Activated CD8-positive, alpha-beta T cell treated with anti-CD3 and anti-CD28 coated beads, Interleukin-2, amount 10 ng/mL, durations not matched to agents 7 days and 5 days (primary cell): ENCODE measurements around the gene APBA2. TPM values are rescaled to one million over a fixed set of nuclear protein-coding genes. Genes with fewer than 3 reads are reported as not detected.
A peak's percentile ranks its signal among the peaks of the same experiment; 100 is the strongest.

Experiments
- ATAC-seq: fragments of 150-1000 bp; cut with Tn5 transposase; one replicate; pipeline ENCODE4 v1.10.0; 2021; ENCODE audit warnings: moderate library complexity
- CTCF ChIA-PET: fragments of 350-600 bp; sonication (Branson Sonifier 250); formaldehyde crosslinking; loops from one replicate; lab custom pipeline; 2021; ENCODE audit warnings: antibody characterized with exemption; lab: Charles Lee
- POLR2A ChIA-PET: fragments of 350-600 bp; sonication (Branson Sonifier 250); formaldehyde crosslinking; loops from one replicate; lab custom pipeline; 2021; ENCODE audit warnings: antibody characterized with exemption; lab: Charles Lee
- DNase-seq: peaks from one replicate; pipeline ENCODE4 v3.0.0-alpha.2; 2020
- H3K27ac Mint-ChIP-seq: one replicate; pipeline ENCODE4 v1.8.0; 2021; ENCODE audit warnings: mild to moderate bottlenecking, mixed read lengths
- H3K27me3 Mint-ChIP-seq: one replicate; pipeline ENCODE4 v1.8.0; 2021; ENCODE audit warnings: low read depth, mixed read lengths
- H3K36me3 Mint-ChIP-seq: one replicate; pipeline ENCODE4 v1.8.0; 2021; ENCODE audit warnings: low read depth, mixed read lengths
- H3K4me1 Mint-ChIP-seq: one replicate; pipeline ENCODE4 v1.8.0; 2021; ENCODE audit warnings: low read depth, mixed read lengths
- H3K4me3 Mint-ChIP-seq: one replicate; pipeline ENCODE4 v1.8.0; 2021; ENCODE audit warnings: mild to moderate bottlenecking, mixed read lengths
- H3K9me3 Mint-ChIP-seq: one replicate; pipeline ENCODE4 v1.8.0; 2022; ENCODE audit warnings: mixed read lengths; ENCODE audit not compliant: insufficient read depth
- total RNA-seq, 2 experiments: library from RNA; stranded (reverse); gene quantifications; one replicate each; pipeline ENCODE4 v1.2.3, GENCODE V29; 2021

The APBA2 gene
- total RNA-seq, 2 experiments from 2014 or later = 29.5 TPM

DNA sequence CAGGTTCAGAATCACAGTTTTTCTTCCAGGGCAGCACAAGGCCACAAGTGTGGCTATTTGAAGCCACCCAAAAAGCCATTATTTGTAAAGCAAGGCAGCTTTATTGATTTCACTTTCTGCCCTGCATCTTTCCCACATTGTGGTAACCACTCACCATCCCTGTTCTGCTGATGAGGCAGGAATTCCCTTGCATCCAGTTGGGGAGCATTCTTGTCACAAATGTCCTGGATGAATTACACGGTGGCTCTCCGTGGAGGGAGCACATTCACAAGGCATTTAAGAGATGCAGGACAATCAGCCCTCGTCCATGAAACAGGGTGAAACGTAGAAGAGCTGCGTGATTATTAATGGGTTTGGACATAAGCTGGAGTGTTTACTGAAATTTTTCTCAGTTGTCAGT, 111.2 kb downstream of the APBA2 start:
- Mint-ChIP-seq H3K36me3 (no peaks in the 10 kb centered on the region), H3K27me3 (no peaks in the 10 kb centered on the region), H3K27ac (no peak overlapping the region), H3K4me3 (no peak overlapping the region), H3K9me3 (no peaks in the 10 kb centered on the region), H3K4me1 (peaks cover 22% of the 10 kb centered on the region)
- ATAC-seq (no peak), DNase-seq (no peak)
- CTCF ChIA-PET = interaction anchor here (0.6 kb wide), 1 partner anchor 23 kb away, joined by 3 read pairs; no protein-coding TSS in a partner anchor
- POLR2A ChIA-PET = no interaction called here

DNA sequence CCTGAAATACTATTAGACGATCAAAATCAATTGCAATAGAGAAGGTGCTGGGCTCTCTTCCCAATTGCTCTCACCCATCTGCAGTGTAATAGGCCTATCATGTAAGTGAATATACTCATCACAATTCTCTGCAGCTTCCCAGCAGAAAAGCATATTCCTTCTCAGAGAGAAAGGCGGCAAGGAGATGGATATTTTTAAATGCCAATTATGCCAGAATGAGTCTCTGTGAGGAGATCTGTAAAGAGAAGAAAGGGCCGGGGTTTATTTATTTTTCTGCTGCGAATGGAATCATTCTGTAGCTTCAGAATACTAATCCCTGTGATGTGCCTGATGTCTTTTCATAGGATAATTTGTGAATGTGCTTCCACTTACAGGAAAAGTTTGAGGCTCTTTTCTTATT, 112.0 kb downstream of the APBA2 start:
- Mint-ChIP-seq H3K4me3 (no peak overlapping the region), H3K27me3 (no peaks in the 10 kb centered on the region), H3K9me3 (no peaks in the 10 kb centered on the region), H3K4me1 (peaks cover 25% of the 10 kb centered on the region), H3K27ac (no peak overlapping the region), H3K36me3 (no peaks in the 10 kb centered on the region)
- ATAC-seq (no peak), DNase-seq (no peak)
- ChIA-PET CTCF (interaction anchor here (1.3 kb wide), 1 partner anchor 92 kb away, joined by 6 read pairs; no protein-coding TSS in a partner anchor), POLR2A (no interaction called here)

DNA sequence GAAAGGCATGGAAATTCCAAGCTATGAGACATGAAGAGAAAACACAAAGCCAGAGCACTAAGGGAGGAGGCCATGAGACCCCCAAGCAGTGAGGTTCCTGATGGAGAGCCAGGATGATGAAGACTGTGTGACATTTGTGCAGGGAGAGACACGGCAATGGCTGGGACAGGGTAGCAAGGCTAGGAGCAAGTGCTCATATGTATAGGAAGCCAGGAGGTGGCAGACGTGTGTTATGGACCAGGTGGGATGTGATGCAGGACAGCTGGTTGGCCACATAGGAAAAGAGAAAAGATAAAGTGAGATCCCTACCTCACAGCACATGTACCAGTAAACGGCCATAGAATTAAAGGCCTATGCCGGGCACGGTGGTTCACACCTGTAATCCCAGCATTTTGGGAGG, 112.7 kb downstream of the APBA2 start:
- Mint-ChIP-seq H3K27me3 (no peaks in the 10 kb centered on the region), H3K36me3 (no peaks in the 10 kb centered on the region), H3K4me3 (no peak overlapping the region), H3K4me1 (peaks cover 33% of the 10 kb centered on the region), H3K27ac (no peak overlapping the region), H3K9me3 (no peaks in the 10 kb centered on the region)
- ATAC-seq (no peak), DNase-seq (no peak)
- ChIA-PET CTCF (interaction anchor here (0.8 to 1.3 kb wide), 3 partner anchors 92 to 141 kb away, joined by 3 to 6 read pairs (median 3); no protein-coding TSS in a partner anchor), POLR2A (no interaction called here)

DNA sequence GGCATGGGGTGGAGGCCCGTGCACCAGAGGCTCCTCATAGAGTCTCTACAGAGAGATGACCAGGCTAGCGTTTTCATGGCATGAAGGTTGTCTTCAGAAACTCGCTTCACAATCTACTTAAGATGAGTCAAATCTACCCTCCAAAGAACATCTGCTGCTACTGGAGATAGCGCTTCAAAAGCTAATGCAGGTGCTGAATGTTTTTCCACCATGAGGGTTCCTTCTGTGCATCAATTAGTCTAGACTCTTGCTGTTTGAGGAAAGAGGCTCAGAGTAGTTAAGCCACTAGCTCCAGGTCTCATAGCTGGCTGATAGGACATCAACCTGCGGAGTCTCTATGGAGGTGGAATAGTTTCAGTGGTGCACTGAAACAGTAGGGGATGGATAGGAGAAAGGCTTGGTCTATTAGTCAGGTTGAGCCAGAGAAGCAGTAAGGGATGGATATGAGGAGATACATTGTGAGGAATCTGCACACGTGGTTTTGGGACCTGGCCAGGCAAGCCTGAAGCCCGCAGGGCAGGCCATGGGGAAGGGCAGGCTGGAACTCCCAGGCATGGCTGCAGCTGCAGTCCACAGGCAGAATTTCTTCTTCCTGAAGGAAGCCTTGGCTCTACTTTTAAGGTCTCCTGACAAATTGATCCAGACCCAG, 117.5 kb downstream of the APBA2 start:
- Mint-ChIP-seq H3K27me3 (no peaks in the 10 kb centered on the region), H3K9me3 (no peaks in the 10 kb centered on the region), H3K4me3 (no peak overlapping the region), H3K27ac (peak overlapping the region; percentile 48), H3K4me1 (peaks cover 20% of the 10 kb centered on the region), H3K36me3 (peaks cover 5% of the 10 kb centered on the region)
- ChIA-PET POLR2A (no interaction called here), CTCF (interaction anchor here (1.6 kb wide), 1 partner anchor 86 kb away, joined by 3 read pairs; no protein-coding TSS in a partner anchor)
- ATAC-seq (no peak), DNase-seq (no peak)

DNA sequence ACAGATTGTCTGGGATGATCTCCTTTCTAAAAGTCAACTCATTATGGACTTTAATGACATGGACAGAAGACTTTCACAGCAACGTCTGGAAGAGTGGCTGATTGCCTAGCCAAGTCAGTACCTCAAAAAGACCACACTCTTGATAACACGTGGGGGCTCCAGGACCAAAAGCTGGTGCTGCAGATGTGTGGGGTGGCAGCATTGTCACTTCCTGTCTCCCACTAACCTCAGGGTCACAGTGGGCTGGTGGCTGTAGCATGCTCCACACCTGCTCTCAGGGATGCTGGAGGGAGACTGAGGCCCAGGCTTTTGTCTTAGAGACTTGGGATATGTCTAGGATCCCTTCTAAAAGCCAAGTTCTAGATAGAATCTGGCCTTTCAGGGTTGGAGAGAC, 118.1 kb downstream of the APBA2 start:
- peak; percentile 42 for DNase-seq
- peak overlapping the region; percentile 48 for H3K27ac Mint-ChIP-seq
- H3K36me3 Mint-ChIP-seq = peaks cover 5% of the 10 kb centered on the region
- no peak overlapping the region for H3K4me3 Mint-ChIP-seq
- ChIA-PET POLR2A (no interaction called here), CTCF (interaction anchor here (1.6 kb wide), 1 partner anchor 85 kb away, joined by 3 read pairs; no protein-coding TSS in a partner anchor)
- peaks cover 20% of the 10 kb centered on the region for H3K4me1 Mint-ChIP-seq
- H3K9me3 Mint-ChIP-seq = no peaks in the 10 kb centered on the region
- ATAC-seq = peak; percentile 60
- no peaks in the 10 kb centered on the region for H3K27me3 Mint-ChIP-seq

DNA sequence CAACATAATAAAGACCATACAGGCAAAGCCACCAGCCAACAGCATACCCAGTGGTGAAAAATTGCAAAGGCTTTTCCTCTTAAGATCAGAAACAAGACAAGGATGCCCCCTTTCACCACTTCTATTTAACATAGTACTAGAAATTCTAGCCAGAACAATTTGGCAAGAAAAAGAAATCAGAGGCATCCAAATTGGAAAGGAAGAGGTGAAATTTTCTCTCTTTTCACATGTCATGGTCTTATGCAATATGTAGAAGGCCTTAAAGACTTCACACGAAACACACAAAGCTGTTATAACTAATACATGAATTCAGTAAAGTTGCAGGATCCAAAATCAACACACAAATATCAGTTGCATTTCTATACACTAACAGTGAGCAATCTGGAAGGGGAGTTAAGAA, 120.2 kb downstream of the APBA2 start:
- DNase-seq = no peak
- Mint-ChIP-seq H3K4me3 (no peak overlapping the region), H3K27ac (no peak overlapping the region), H3K27me3 (no peaks in the 10 kb centered on the region), H3K9me3 (no peaks in the 10 kb centered on the region), H3K4me1 (peaks cover 20% of the 10 kb centered on the region), H3K36me3 (peaks cover 5% of the 10 kb centered on the region)
- POLR2A ChIA-PET = no interaction called here
- ATAC-seq = no peak
- CTCF ChIA-PET = no interaction called here

DNA sequence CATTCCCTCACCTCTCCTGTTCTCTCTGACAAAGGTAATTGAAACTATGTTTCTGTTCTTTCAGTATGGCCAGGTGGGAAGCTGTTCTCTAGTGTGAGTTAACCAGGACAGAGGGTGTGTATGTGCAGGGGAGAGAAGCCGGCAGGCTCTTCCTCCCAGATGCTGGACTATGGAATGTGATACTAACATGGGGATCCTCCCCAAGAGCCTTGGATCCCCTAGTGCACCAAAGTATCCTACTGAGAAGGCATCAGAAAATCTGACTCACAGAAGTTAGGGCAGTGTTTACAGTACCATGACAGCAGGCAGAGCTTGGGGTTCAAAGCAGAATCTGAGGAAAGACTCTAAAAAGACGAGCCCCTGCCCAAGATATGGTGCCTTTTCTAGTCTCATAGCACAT, 123.1 kb downstream of the APBA2 start:
- peaks cover 18% of the 10 kb centered on the region for H3K4me1 Mint-ChIP-seq
- CTCF ChIA-PET = interaction anchor here (0.9 to 1.5 kb wide), 2 partner anchors 42 to 68 kb away, joined by 3 read pairs; no protein-coding TSS in a partner anchor
- H3K27ac Mint-ChIP-seq = no peak overlapping the region
- POLR2A ChIA-PET = interaction anchor here (0.7 to 0.8 kb wide), 2 partner anchors 29 to 81 kb away, joined by 3 read pairs; no protein-coding TSS in a partner anchor
- no peak overlapping the region for H3K4me3 Mint-ChIP-seq
- DNase-seq (no peak), ATAC-seq (no peak)
- no peaks in the 10 kb centered on the region for H3K9me3 Mint-ChIP-seq
- H3K36me3 Mint-ChIP-seq = peaks cover 5% of the 10 kb centered on the region
- H3K27me3 Mint-ChIP-seq = no peaks in the 10 kb centered on the region

DNA sequence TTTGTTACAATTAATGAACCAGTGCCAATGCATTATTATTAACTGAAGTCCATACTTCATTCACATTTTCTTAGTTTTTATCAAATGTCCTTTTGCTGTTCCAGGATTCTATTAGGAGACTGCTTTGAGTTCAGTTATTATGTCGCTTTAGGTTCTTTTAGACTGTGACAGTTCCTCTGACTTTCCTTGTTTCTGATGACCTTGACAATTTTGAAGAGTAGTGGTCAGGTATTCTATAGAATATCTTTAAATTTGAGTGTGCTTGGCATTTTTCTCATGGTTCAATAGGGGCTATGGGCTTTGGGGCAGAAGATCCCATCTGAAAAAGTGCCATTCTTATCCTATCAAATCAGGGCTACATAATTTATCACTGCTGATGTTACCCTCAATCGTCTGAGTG, 126.3 kb downstream of the APBA2 start:
- ATAC-seq (no peak), DNase-seq (no peak)
- Mint-ChIP-seq H3K4me1 (peaks cover 15% of the 10 kb centered on the region), H3K36me3 (peaks cover 1% of the 10 kb centered on the region), H3K9me3 (no peaks in the 10 kb centered on the region), H3K27me3 (no peaks in the 10 kb centered on the region), H3K4me3 (no peak overlapping the region), H3K27ac (no peak overlapping the region)
- ChIA-PET POLR2A (no interaction called here), CTCF (no interaction called here)

DNA sequence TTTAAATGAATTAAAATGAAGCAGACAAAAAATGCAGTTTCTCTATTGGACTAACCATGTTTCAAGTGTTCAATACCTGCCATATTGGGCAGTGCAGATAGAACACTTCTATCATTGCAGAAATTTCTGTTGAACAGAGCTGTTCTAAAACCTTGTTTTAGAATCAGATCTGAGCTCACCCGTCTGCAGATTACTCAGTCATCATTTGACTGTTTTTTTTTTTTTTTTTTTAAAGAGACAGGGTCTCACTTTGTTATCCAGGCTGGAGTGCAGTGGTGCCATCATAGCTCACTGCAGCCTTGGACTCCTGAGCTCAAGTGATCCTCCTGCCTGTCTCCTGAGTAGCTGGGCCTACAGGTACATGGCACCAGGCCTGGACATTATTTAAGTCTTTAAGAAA, 128.7 kb downstream of the APBA2 start:
- H3K4me1 Mint-ChIP-seq = peaks cover 19% of the 10 kb centered on the region
- no peaks in the 10 kb centered on the region for H3K9me3 Mint-ChIP-seq
- peaks cover 1% of the 10 kb centered on the region for H3K36me3 Mint-ChIP-seq
- H3K4me3 Mint-ChIP-seq = no peak overlapping the region
- ChIA-PET POLR2A (no interaction called here), CTCF (interaction anchor here (0.8 to 0.9 kb wide), 2 partner anchors 75 to 89 kb away, joined by 3 to 5 read pairs; no protein-coding TSS in a partner anchor)
- no peak for ATAC-seq
- H3K27me3 Mint-ChIP-seq = no peaks in the 10 kb centered on the region
- no peak for DNase-seq
- no peak overlapping the region for H3K27ac Mint-ChIP-seq

DNA sequence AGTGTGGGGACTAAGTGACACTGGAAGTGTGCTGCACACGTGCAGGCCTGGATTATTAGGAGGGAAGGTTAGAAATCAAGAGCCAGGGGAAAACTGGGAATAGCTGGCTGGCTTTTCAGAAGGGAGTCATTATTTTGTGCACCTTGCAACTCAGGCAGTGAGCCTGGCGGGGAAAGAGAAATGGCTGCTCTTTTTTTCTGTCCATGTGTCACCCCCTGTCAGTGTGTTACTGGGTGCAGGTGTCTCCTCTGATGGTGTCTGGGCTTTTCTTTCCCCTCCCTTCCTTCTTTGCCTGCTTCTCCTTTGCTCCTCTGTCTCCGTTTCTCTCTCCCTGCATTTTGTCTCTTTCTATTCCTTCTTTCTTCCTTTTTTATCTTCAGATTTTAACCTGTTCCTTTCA, 130.7 kb downstream of the APBA2 start:
- Mint-ChIP-seq H3K4me3 (no peak overlapping the region), H3K27ac (no peak overlapping the region), H3K4me1 (peaks cover 24% of the 10 kb centered on the region), H3K36me3 (peaks cover 1% of the 10 kb centered on the region), H3K27me3 (no peaks in the 10 kb centered on the region), H3K9me3 (no peaks in the 10 kb centered on the region)
- DNase-seq = no peak
- POLR2A ChIA-PET = no interaction called here
- CTCF ChIA-PET = interaction anchor here (0.7 to 1.4 kb wide), 2 partner anchors 73 to 86 kb away, joined by 3 read pairs; no protein-coding TSS in a partner anchor
- ATAC-seq = no peak

DNA sequence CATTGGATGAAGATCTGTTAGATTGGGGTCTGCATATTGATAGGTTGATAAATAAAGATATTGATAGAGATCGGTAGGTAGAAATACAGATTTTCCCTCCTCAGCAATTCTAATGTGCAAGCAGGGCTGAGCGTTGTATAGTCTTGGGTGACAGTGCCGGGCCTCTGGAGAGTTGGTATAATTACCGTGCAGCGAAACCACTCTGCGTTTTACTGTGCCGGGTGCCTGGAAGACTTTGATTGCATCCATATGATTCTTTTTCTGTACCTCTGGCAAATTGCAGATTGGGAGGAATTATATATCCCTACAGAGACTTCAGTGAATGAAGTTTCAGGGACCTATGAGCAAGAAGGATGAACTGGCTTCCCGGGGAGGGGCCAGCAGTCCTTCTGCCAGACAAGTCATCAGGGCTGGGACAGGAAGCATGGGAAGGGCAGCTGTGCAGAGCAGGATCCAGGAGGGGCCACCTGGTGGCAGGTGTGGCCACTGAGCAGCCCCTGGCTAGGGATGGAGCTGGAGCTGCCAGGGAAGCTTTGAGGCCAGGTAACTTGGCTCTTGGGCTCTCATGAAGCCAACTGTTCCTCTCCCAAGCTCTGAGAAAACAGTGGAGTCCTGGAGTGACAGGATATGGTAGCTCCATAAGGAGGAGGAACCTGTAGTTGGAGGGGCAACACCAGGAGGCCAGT, 132.5 kb downstream of the APBA2 start:
- CTCF ChIA-PET = no interaction called here
- H3K36me3 Mint-ChIP-seq = peaks cover 1% of the 10 kb centered on the region
- ATAC-seq = no peak
- no peak overlapping the region for H3K27ac Mint-ChIP-seq
- H3K9me3 Mint-ChIP-seq = no peaks in the 10 kb centered on the region
- no peak overlapping the region for H3K4me3 Mint-ChIP-seq
- POLR2A ChIA-PET = no interaction called here
- H3K27me3 Mint-ChIP-seq = no peaks in the 10 kb centered on the region
- no peak for DNase-seq
- peaks cover 15% of the 10 kb centered on the region for H3K4me1 Mint-ChIP-seq
